Caki2 (cell line): ENCODE data around the gene TUBA3E. TPM values are rescaled to one million over a fixed set of nuclear protein-coding genes. Genes with fewer than 3 reads are reported as not detected.
"Not testable (repeated sequence)": the region's sequence is repeated elsewhere in the genome, so short reads cannot be mapped to it uniquely, and the experiment has no call there.

ENCODE experiments used
- DNase-seq: peaks from one replicate; pipeline ENCODE4 v3.0.0-alpha.2; 2015; ENCODE audit warnings: low read depth
- in situ Hi-C: cut with HindIII; loops from 2 replicates; pipeline ENCODE4 v1.10.0; 2016; ENCODE audit warnings: low sequenced_read_pairs, low pct_unique_long_range_greater_than_20kb, mixed read lengths
- total RNA-seq: library from RNA; depleted of rRNA; stranded (reverse); fragments of >200 nt; shearing (Covaris generic); gene quantifications from 2 replicates; pipeline ENCODE4 v1.2.3, GENCODE V29; 2014; ENCODE audit warnings: low replicate concordance; rRNA removed

Gene TUBA3E
- not detected in 2 replicates for total RNA-seq

GRCh38 chr2:130198343-130198742 lies at the start of gene TUBA3E:
TSS of gene TUBA3E (minus strand) at chr2:130198439. CDS start at chr2:130198360, 79 bp downstream.
- in situ Hi-C loops = no loop called here
- no peak for DNase-seq

GRCh38 chr2:130246430-130246829 lies 48.2 kb upstream of the TUBA3E start:
- in situ Hi-C loops = no loop called here

GRCh38 chr2:130245976-130246375 lies 47.7 kb upstream of the TUBA3E start:
- in situ Hi-C loops = no loop called here
- no peak for DNase-seq

More at GRCh38 chr2:130246430-130246829, 48.2 kb upstream of the TUBA3E start:
- DNase-seq = no peak

GRCh38 chr2:130243359-130243758 lies 45.1 kb upstream of the TUBA3E start:
- no peak for DNase-seq
- in situ Hi-C loops = no loop called here

- DNase-seq = peak; percentile 89
- in situ Hi-C loops = no loop called here
Observed at GRCh38 chr2:130241041-130241707, 42.9 kb upstream of the TUBA3E start.

- not testable (repeated sequence) for DNase-seq
Observed at GRCh38 chr2:130239581-130239980, 41.3 kb upstream of the TUBA3E start.

GRCh38 chr2:130233066-130233465 lies 34.8 kb upstream of the TUBA3E start:
- in situ Hi-C loops, DNase-seq: not testable (repeated sequence)

More at GRCh38 chr2:130239581-130239980, 41.3 kb upstream of the TUBA3E start:
- in situ Hi-C loops = not testable (repeated sequence)

- no peak for DNase-seq
- in situ Hi-C loops = no loop called here
Observed at GRCh38 chr2:130231656-130232055, 33.4 kb upstream of the TUBA3E start.

GRCh38 chr2:130230907-130231306 lies 32.7 kb upstream of the TUBA3E start:
- in situ Hi-C loops, DNase-seq: not testable (repeated sequence)

- DNase-seq, in situ Hi-C loops: not testable (repeated sequence)
Observed at GRCh38 chr2:130230376-130230775, 32.1 kb upstream of the TUBA3E start.

GRCh38 chr2:130229161-130229510 lies 30.9 kb upstream of the TUBA3E start:
- DNase-seq, in situ Hi-C loops: not testable (repeated sequence)

GRCh38 chr2:130228467-130229160 lies 30.4 kb upstream of the TUBA3E start:
- in situ Hi-C loops = not testable (repeated sequence)

GRCh38 chr2:130228005-130228404 lies 29.8 kb upstream of the TUBA3E start:
- in situ Hi-C loops, DNase-seq: not testable (repeated sequence)

More at GRCh38 chr2:130228467-130229160, 30.4 kb upstream of the TUBA3E start:
- not testable (repeated sequence) for DNase-seq

GRCh38 chr2:130222523-130222922 lies 24.3 kb upstream of the TUBA3E start:
- in situ Hi-C loops, DNase-seq: not testable (repeated sequence)

GRCh38 chr2:130220505-130220904 lies 22.3 kb upstream of the TUBA3E start:
- DNase-seq, in situ Hi-C loops: not testable (repeated sequence)

GRCh38 chr2:130219147-130219546 lies 20.9 kb upstream of the TUBA3E start:
- in situ Hi-C loops, DNase-seq: not testable (repeated sequence)

- DNase-seq, in situ Hi-C loops: not testable (repeated sequence)
Observed at GRCh38 chr2:130207051-130207450, 8.8 kb upstream of the TUBA3E start.

GRCh38 chr2:130203150-130203549 lies 4.9 kb upstream of the TUBA3E start:
- in situ Hi-C loops, DNase-seq: not testable (repeated sequence)

GRCh38 chr2:130202518-130202917 lies 4.3 kb upstream of the TUBA3E start:
- DNase-seq, in situ Hi-C loops: not testable (repeated sequence)
